K562 (cell line): Measurements from ENCODE around the gene CIART. TPM values are rescaled to one million over a fixed set of nuclear protein-coding genes. Genes with fewer than 3 reads are reported as not detected.

Experiments used
- BRF1 ChIP-seq: IDR thresholded peaks from 3 replicates; pipeline ENCODE4 v1.6.1; 2011; ENCODE audit warnings: borderline replicate concordance, mild to moderate bottlenecking; ENCODE audit not compliant: insufficient read length; ENCODE audit errors: extremely low read depth
- CBX2 ChIP-seq: fragments of 200-600 bp; sonication (generic); IDR thresholded peaks from one replicate; pipeline ENCODE4 v1.6.1; 2012; ENCODE audit warnings: mild to moderate bottlenecking, low read length, inconsistent platforms; ENCODE audit not compliant: insufficient read depth, poor library complexity, severe bottlenecking
- GTF2F1 ChIP-seq: IDR thresholded peaks from 2 replicates; pipeline ENCODE4 v1.6.1; 2011; ENCODE audit warnings: low read depth, low read length, improper control_type of control experiment
- ZFP91 ChIP-seq: sonication (generic); formaldehyde crosslinking; IDR thresholded peaks from 2 replicates; pipeline ENCODE4 v1.8.0; 2022; ENCODE audit warnings: mild to moderate bottlenecking, missing genetic modification reagents
- ZFX ChIP-seq: sonication (generic); formaldehyde crosslinking; IDR thresholded peaks from 2 replicates; pipeline ENCODE4 v1.8.0; 2022; ENCODE audit warnings: mild to moderate bottlenecking, missing genetic modification reagents, moderate library complexity
- ZNF184 ChIP-seq: sonication (generic); formaldehyde crosslinking; IDR thresholded peaks from 2 replicates; pipeline ENCODE4 v1.5.0; 2020; ENCODE audit warnings: missing genetic modification reagents
- polyA plus RNA-seq, 8 experiments: library from polyadenylated mRNA; depleted of rRNA in 4 of 8; stranded (reverse) in 5 of 8; unstranded in 3 of 8; fragments of >200 nt; fragmentation: Nextera tagmentation in 2 of 8; fragmentation: Illumina TruSeq in 1 of 8; extraction: Ambion mirVana in 2 of 8; extraction: Trizol in 1 of 8; gene quantifications; 2 replicates each; pipeline versions ENCODE4 v1.2.1 to v1.2.3, GENCODE V29; 2011 to 2014; ENCODE audit warnings: inconsistent platforms in 1 of 8, missing spikeins in 1 of 8
- total RNA-seq, 7 experiments: library from RNA; depleted of rRNA in 6 of 7; stranded (reverse); fragments of >200 nt in 6 of 7; fragmentation: Illumina TruSeq in 2 of 7; extraction: Trizol in 2 of 7; gene quantifications; 2 replicates each; pipeline versions ENCODE4 v1.2.1 to v1.2.3, GENCODE V29; 2011 to 2021; ENCODE audit warnings: low replicate concordance in 1 of 7
- TF ChIP-seq, protein P1 (sequence below): fragments of 250-450 bp; sonication (Bioruptor Pico); IDR thresholded peaks from 2 replicates; pipeline ENCODE4 v1.8.0; 2022; ENCODE audit warnings: inconsistent platforms
- TF ChIP-seq, protein P2 (sequence below), 2 experiments: IDR thresholded peaks; 2 replicates each; pipeline ENCODE4 v1.6.1; 2012; ENCODE audit warnings: improper control_type of control experiment in 2 of 2, low read depth in 2 of 2, low read length in 2 of 2, borderline replicate concordance in 1 of 2
- TF ChIP-seq, protein P3 (sequence below), 2 experiments: fragments of 450-650 bp; formaldehyde crosslinking in 1 of 2; IDR thresholded peaks; 2 replicates each; pipeline versions ENCODE4 v1.4.0 to v1.6.1; 2014 to 2020; ENCODE audit warnings: mild to moderate bottlenecking in 2 of 2, borderline replicate concordance in 1 of 2, low read depth in 1 of 2
- TF ChIP-seq, protein P4 (sequence below): sonication (generic); formaldehyde crosslinking; IDR thresholded peaks from 2 replicates; pipeline ENCODE4 v1.8.1; 2022; ENCODE audit warnings: missing genetic modification reagents

CIART gene
- total and polyA plus RNA-seq, 9 of the 15 experiments (the other 6 are each of a cell fraction or from before 2014, with no cell fraction given): 0.07 to 0.35 (median 0.19) TPM; not detected in 2

GRCh38 chr1:150235852-150236613 is 46.3 kb upstream of the CIART start, which contains the start of gene ANP32E (continued):
- TF ChIP-seq, protein P1, sequence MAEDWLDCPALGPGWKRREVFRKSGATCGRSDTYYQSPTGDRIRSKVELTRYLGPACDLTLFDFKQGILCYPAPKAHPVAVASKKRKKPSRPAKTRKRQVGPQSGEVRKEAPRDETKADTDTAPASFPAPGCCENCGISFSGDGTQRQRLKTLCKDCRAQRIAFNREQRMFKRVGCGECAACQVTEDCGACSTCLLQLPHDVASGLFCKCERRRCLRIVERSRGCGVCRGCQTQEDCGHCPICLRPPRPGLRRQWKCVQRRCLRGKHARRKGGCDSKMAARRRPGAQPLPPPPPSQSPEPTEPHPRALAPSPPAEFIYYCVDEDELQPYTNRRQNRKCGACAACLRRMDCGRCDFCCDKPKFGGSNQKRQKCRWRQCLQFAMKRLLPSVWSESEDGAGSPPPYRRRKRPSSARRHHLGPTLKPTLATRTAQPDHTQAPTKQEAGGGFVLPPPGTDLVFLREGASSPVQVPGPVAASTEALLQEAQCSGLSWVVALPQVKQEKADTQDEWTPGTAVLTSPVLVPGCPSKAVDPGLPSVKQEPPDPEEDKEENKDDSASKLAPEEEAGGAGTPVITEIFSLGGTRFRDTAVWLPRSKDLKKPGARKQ (CRISPR knock-in tag): no peak
- TF ChIP-seq ZNF184 (no peak), GTF2F1 (peak; percentile 77; the same call in 1 of the 2 replicates), ZFX (peak; percentile 49), BRF1 (no peak), CBX2 (no peak), ZFP91 (CRISPR knock-in tag) (no peak)
- TF ChIP-seq, protein P2, sequence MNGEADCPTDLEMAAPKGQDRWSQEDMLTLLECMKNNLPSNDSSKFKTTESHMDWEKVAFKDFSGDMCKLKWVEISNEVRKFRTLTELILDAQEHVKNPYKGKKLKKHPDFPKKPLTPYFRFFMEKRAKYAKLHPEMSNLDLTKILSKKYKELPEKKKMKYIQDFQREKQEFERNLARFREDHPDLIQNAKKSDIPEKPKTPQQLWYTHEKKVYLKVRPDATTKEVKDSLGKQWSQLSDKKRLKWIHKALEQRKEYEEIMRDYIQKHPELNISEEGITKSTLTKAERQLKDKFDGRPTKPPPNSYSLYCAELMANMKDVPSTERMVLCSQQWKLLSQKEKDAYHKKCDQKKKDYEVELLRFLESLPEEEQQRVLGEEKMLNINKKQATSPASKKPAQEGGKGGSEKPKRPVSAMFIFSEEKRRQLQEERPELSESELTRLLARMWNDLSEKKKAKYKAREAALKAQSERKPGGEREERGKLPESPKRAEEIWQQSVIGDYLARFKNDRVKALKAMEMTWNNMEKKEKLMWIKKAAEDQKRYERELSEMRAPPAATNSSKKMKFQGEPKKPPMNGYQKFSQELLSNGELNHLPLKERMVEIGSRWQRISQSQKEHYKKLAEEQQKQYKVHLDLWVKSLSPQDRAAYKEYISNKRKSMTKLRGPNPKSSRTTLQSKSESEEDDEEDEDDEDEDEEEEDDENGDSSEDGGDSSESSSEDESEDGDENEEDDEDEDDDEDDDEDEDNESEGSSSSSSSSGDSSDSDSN (IDR thresholded peaks at IDR 0.05; ENCODE audit: borderline replicate concordance in 1 of 2, low read depth in 2 of 2, low read length in 2 of 2): peak; percentile 56 to 81; a peak in 2 of 4 replicates
- TF ChIP-seq, protein P3, sequence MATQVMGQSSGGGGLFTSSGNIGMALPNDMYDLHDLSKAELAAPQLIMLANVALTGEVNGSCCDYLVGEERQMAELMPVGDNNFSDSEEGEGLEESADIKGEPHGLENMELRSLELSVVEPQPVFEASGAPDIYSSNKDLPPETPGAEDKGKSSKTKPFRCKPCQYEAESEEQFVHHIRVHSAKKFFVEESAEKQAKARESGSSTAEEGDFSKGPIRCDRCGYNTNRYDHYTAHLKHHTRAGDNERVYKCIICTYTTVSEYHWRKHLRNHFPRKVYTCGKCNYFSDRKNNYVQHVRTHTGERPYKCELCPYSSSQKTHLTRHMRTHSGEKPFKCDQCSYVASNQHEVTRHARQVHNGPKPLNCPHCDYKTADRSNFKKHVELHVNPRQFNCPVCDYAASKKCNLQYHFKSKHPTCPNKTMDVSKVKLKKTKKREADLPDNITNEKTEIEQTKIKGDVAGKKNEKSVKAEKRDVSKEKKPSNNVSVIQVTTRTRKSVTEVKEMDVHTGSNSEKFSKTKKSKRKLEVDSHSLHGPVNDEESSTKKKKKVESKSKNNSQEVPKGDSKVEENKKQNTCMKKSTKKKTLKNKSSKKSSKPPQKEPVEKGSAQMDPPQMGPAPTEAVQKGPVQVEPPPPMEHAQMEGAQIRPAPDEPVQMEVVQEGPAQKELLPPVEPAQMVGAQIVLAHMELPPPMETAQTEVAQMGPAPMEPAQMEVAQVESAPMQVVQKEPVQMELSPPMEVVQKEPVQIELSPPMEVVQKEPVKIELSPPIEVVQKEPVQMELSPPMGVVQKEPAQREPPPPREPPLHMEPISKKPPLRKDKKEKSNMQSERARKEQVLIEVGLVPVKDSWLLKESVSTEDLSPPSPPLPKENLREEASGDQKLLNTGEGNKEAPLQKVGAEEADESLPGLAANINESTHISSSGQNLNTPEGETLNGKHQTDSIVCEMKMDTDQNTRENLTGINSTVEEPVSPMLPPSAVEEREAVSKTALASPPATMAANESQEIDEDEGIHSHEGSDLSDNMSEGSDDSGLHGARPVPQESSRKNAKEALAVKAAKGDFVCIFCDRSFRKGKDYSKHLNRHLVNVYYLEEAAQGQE (IDR thresholded peaks at IDR 0.05; ENCODE audit: borderline replicate concordance): no peak
- TF ChIP-seq, protein P3 (CRISPR knock-in tag; IDR thresholded peaks at IDR 0.05; ENCODE audit: low read depth): no peak
- TF ChIP-seq, protein P4, sequence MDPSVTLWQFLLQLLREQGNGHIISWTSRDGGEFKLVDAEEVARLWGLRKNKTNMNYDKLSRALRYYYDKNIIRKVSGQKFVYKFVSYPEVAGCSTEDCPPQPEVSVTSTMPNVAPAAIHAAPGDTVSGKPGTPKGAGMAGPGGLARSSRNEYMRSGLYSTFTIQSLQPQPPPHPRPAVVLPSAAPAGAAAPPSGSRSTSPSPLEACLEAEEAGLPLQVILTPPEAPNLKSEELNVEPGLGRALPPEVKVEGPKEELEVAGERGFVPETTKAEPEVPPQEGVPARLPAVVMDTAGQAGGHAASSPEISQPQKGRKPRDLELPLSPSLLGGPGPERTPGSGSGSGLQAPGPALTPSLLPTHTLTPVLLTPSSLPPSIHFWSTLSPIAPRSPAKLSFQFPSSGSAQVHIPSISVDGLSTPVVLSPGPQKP (CRISPR knock-in tag): no peak
